HepG2 (cell line): Measurements from ENCODE around the gene MLXIPL. TPM values are rescaled to one million over a fixed set of nuclear protein-coding genes. Genes with fewer than 3 reads are reported as not detected.
A peak's percentile ranks its signal among the peaks of the same experiment; 100 is the strongest.

Experiments used
- ADNP ChIP-seq: sonication (generic); formaldehyde crosslinking; IDR thresholded peaks from 2 replicates; pipeline ENCODE4 v1.4.0; 2020; ENCODE audit warnings: missing genetic modification reagents
- BCLAF1 ChIP-seq: fragments of 450-650 bp; IDR thresholded peaks from 2 replicates; pipeline ENCODE4 v1.6.1; 2017; ENCODE audit warnings: mild to moderate bottlenecking
- CBX1 ChIP-seq: IDR thresholded peaks from one replicate; pipeline ENCODE4 v1.6.1; 2016; ENCODE audit warnings: antibody characterized with exemption, low read depth
- CCAR2 ChIP-seq: fragments of 200-400 bp; formaldehyde crosslinking; optimal IDR thresholded peaks from 2 replicates; pipeline ENCODE3; 2018; ENCODE audit warnings: low read depth, mild to moderate bottlenecking, low read length, moderate library complexity
- HOXA9 ChIP-seq: sonication (generic); formaldehyde crosslinking; IDR thresholded peaks from 2 replicates; pipeline ENCODE4 v1.8.1; 2022; ENCODE audit warnings: missing genetic modification reagents, mild to moderate bottlenecking, moderate library complexity, borderline replicate concordance
- ONECUT2 ChIP-seq: sonication (generic); formaldehyde crosslinking; IDR thresholded peaks from 2 replicates; pipeline ENCODE4 v1.4.0; 2020; ENCODE audit warnings: missing genetic modification reagents
- RERE ChIP-seq: IDR thresholded peaks from 2 replicates; pipeline ENCODE4 v1.6.1; 2016; ENCODE audit warnings: low read depth, missing genetic modification reagents, missing compliant biosample characterization
- U2AF1 ChIP-seq: fragments of 200-400 bp; formaldehyde crosslinking; optimal IDR thresholded peaks from 2 replicates; pipeline ENCODE3; 2017; ENCODE audit warnings: mild to moderate bottlenecking, low read depth, low read length
- ZBTB39 ChIP-seq: sonication (generic); formaldehyde crosslinking; IDR thresholded peaks from 2 replicates; pipeline ENCODE4 v1.5.0; 2020; ENCODE audit warnings: missing genetic modification reagents
- ZBTB7A ChIP-seq: sonication (generic); formaldehyde crosslinking; IDR thresholded peaks from 2 replicates; pipeline ENCODE4 v1.8.0; 2022; ENCODE audit warnings: mild to moderate bottlenecking, missing genetic modification reagents
- ZFP36L1 ChIP-seq: sonication (generic); formaldehyde crosslinking; IDR thresholded peaks from 2 replicates; pipeline ENCODE4 v1.8.0; 2022; ENCODE audit warnings: mild to moderate bottlenecking, missing genetic modification reagents, moderate library complexity
- ZNF280B ChIP-seq: sonication (generic); formaldehyde crosslinking; IDR thresholded peaks from 2 replicates; pipeline ENCODE4 v1.5.0; 2020; ENCODE audit warnings: missing genetic modification reagents, mild to moderate bottlenecking, borderline replicate concordance
- ZNF383 ChIP-seq: sonication (generic); formaldehyde crosslinking; IDR thresholded peaks from 2 replicates; pipeline ENCODE4 v1.4.0; 2020; ENCODE audit warnings: missing genetic modification reagents, mild to moderate bottlenecking, borderline replicate concordance
- ZSCAN31 ChIP-seq: sonication (generic); formaldehyde crosslinking; IDR thresholded peaks from 2 replicates; pipeline ENCODE4 v1.5.0; 2020; ENCODE audit warnings: low read depth, mild to moderate bottlenecking, missing genetic modification reagents
- polyA plus RNA-seq, 8 experiments: library from polyadenylated mRNA; depleted of rRNA in 3 of 8; stranded (reverse) in 7 of 8; unstranded in 1 of 8; fragments of >200 nt; fragmentation: Illumina TruSeq in 4 of 8; extraction: Trizol in 4 of 8; gene quantifications; 2 replicates each; pipeline versions ENCODE4 v1.2.1 to v1.2.3, GENCODE V29; 2011 to 2016; ENCODE audit warnings: low read depth in 4 of 8, missing spikeins in 1 of 8, mixed read lengths in 1 of 8; ENCODE audit not compliant: insufficient read depth in 1 of 8
- total RNA-seq, 5 experiments: library from RNA; depleted of rRNA; stranded (reverse); fragments of >200 nt; fragmentation: Illumina TruSeq; extraction: Trizol; gene quantifications; 2 replicates each; pipeline ENCODE4 v1.2.3, GENCODE V29; 2016; ENCODE audit warnings: low read depth in 1 of 5
- TF ChIP-seq, protein P1 (sequence below): sonication (generic); formaldehyde crosslinking; IDR thresholded peaks from 2 replicates; pipeline ENCODE4 v1.4.0; 2020; ENCODE audit warnings: missing genetic modification reagents

The MLXIPL gene
- total and polyA plus RNA-seq, 2 of the 13 experiments (the other 11 are each of a cell fraction or from before 2014, with no cell fraction given): 51.6 to 60.1 TPM

GRCh38 chr7:73612598-73613269 is 11.6 kb downstream of the MLXIPL start (continued):
- TF ChIP-seq ZBTB7A (CRISPR knock-in tag) (peak; percentile 61; the same call in 1 of the 2 replicates), ZNF383 (CRISPR knock-in tag) (no peak), ZFP36L1 (no peak), BCLAF1 (no peak), ZNF280B (CRISPR knock-in tag) (0 out of 2 replicates have a peak, but pooled peaks have one; percentile 60), ONECUT2 (CRISPR knock-in tag) (peak; percentile 25; the same call in 1 of the 2 replicates), ADNP (CRISPR knock-in tag) (no peak), ZSCAN31 (CRISPR knock-in tag) (peak; percentile 95), CBX1 (no peak), CCAR2 (no peak), HOXA9 (CRISPR knock-in tag) (no peak; the same call in 1 of the 2 replicates), RERE (CRISPR knock-in tag) (peak; percentile 81; the same call in 1 of the 2 replicates), U2AF1 (peak; percentile 78), ZBTB39 (no peak)
- TF ChIP-seq, protein P1, sequence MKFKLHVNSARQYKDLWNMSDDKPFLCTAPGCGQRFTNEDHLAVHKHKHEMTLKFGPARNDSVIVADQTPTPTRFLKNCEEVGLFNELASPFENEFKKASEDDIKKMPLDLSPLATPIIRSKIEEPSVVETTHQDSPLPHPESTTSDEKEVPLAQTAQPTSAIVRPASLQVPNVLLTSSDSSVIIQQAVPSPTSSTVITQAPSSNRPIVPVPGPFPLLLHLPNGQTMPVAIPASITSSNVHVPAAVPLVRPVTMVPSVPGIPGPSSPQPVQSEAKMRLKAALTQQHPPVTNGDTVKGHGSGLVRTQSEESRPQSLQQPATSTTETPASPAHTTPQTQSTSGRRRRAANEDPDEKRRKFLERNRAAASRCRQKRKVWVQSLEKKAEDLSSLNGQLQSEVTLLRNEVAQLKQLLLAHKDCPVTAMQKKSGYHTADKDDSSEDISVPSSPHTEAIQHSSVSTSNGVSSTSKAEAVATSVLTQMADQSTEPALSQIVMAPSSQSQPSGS (CRISPR knock-in tag): peak; percentile 87
